Measurements from ENCODE around the gene NEURL1.

The NEURL1 gene

GRCh38 chr10:103575416-103576075, 82.0 kb downstream of the NEURL1 start:
- Histone ChIP-seq H3K27ac (no peak overlapping the region), H3K36me3 (replicated peaks) (no peaks in the 10 kb centered on the region), H3K4me3 (ENCODE audit: low read depth, low read length) (no peak overlapping the region), H3K27me3 (replicated peaks) (peaks cover 54% of the 10 kb centered on the region)
- TF ChIP-seq CTCF (IDR thresholded peaks at IDR 0.05; ENCODE audit: low read depth, low read length, missing control alignments): no peak
- DNase-seq: no peak
- in situ Hi-C loops (cut with HindIII; ENCODE audit: low pct_ligation_motif_present, low sequenced_read_pairs): no loop called here

GRCh38 chr10:103576076-103576471, 82.6 kb downstream of the NEURL1 start:
- Histone ChIP-seq H3K36me3 (replicated peaks) (no peaks in the 10 kb centered on the region), H3K27ac (no peak overlapping the region), H3K27me3 (replicated peaks) (peaks cover 58% of the 10 kb centered on the region), H3K4me3 (ENCODE audit: low read depth, low read length) (no peak overlapping the region)
- in situ Hi-C loops (cut with HindIII; ENCODE audit: low pct_ligation_motif_present, low sequenced_read_pairs): no loop called here
- TF ChIP-seq CTCF (IDR thresholded peaks at IDR 0.05; ENCODE audit: low read depth, low read length, missing control alignments): no peak
- no peak for DNase-seq

GRCh38 chr10:103576862-103577261, 83.4 kb downstream of the NEURL1 start:
- no peak for TF ChIP-seq CTCF (IDR thresholded peaks at IDR 0.05; ENCODE audit: low read depth, low read length, missing control alignments)
- Histone ChIP-seq H3K27me3 (replicated peaks) (peaks cover 59% of the 10 kb centered on the region), H3K36me3 (replicated peaks) (no peaks in the 10 kb centered on the region), H3K4me3 (ENCODE audit: low read depth, low read length) (no peak overlapping the region), H3K27ac (no peak overlapping the region)
- no peak for DNase-seq
- in situ Hi-C loops (cut with HindIII; ENCODE audit: low pct_ligation_motif_present, low sequenced_read_pairs): no loop called here

GRCh38 chr10:103578782-103579382, 85.4 kb downstream of the NEURL1 start:
- no peak overlapping the region for H3K4me3 ChIP-seq (ENCODE audit: low read depth, low read length)
- no peaks in the 10 kb centered on the region for H3K36me3 ChIP-seq (replicated peaks)
- no peak for DNase-seq
- peaks cover 59% of the 10 kb centered on the region for H3K27me3 ChIP-seq (replicated peaks)
- TF ChIP-seq CTCF (IDR thresholded peaks at IDR 0.05; ENCODE audit: low read depth, low read length, missing control alignments): no peak
- in situ Hi-C loops (cut with HindIII; ENCODE audit: low pct_ligation_motif_present, low sequenced_read_pairs): no loop called here
- no peak overlapping the region for H3K27ac ChIP-seq

GRCh38 chr10:103580011-103580410, 86.5 kb downstream of the NEURL1 start:
- no peak for DNase-seq
- in situ Hi-C loops (cut with HindIII; ENCODE audit: low pct_ligation_motif_present, low sequenced_read_pairs): no loop called here
- Histone ChIP-seq H3K27ac (no peak overlapping the region), H3K36me3 (replicated peaks) (no peaks in the 10 kb centered on the region), H3K4me3 (ENCODE audit: low read depth, low read length) (no peak overlapping the region), H3K27me3 (replicated peaks) (peaks cover 70% of the 10 kb centered on the region)
- TF ChIP-seq CTCF (IDR thresholded peaks at IDR 0.05; ENCODE audit: low read depth, low read length, missing control alignments): no peak

- Histone ChIP-seq H3K36me3 (replicated peaks) (no peaks in the 10 kb centered on the region), H3K4me3 (ENCODE audit: low read depth, low read length) (no peak overlapping the region), H3K27ac (no peak overlapping the region), H3K27me3 (replicated peaks) (peaks cover 70% of the 10 kb centered on the region)
- TF ChIP-seq CTCF (IDR thresholded peaks at IDR 0.05; ENCODE audit: low read depth, low read length, missing control alignments): no peak
- DNase-seq: no peak
- in situ Hi-C loops (cut with HindIII; ENCODE audit: low pct_ligation_motif_present, low sequenced_read_pairs): no loop called here
Measured at GRCh38 chr10:103580430-103580829, 86.9 kb downstream of the NEURL1 start.
